H1 (cell line): ENCODE results near the gene RREB1. TPM values are rescaled to one million over a fixed set of nuclear protein-coding genes. Genes with fewer than 3 reads are reported as not detected.

Source experiments
- JUN ChIP-seq: IDR thresholded peaks from 2 replicates; pipeline ENCODE4 v1.6.1; 2011; ENCODE audit warnings: low read depth, mild to moderate bottlenecking, improper control_type of control experiment, low read length
- JUND ChIP-seq: IDR thresholded peaks from 2 replicates; pipeline ENCODE4 v1.6.1; 2011; ENCODE audit warnings: mild to moderate bottlenecking, improper control_type of control experiment, low read length
- KDM4A ChIP-seq: IDR thresholded peaks from one replicate; pipeline ENCODE4 v1.7.1; 2012; ENCODE audit warnings: low read depth, mild to moderate bottlenecking, moderate library complexity, low read length, inconsistent platforms; ENCODE audit not compliant: severe bottlenecking
- NRF1 ChIP-seq: IDR thresholded peaks from 2 replicates; pipeline ENCODE4 v1.6.1; 2011; ENCODE audit warnings: mild to moderate bottlenecking, low read depth, low read length, improper control_type of control experiment
- RBBP5 ChIP-seq: IDR thresholded peaks from 2 replicates; pipeline ENCODE4 v1.7.1; 2012; ENCODE audit warnings: low read depth, mild to moderate bottlenecking, inconsistent platforms, low read length, moderate library complexity, borderline replicate concordance
- SIRT6 ChIP-seq: IDR thresholded peaks from one replicate; pipeline ENCODE4 v1.7.1; 2012; ENCODE audit warnings: low read length, inconsistent platforms
- SP1 ChIP-seq: IDR thresholded peaks from 2 replicates; pipeline ENCODE4 v1.6.1; 2011; ENCODE audit warnings: low read depth, low read length
- TBP ChIP-seq: IDR thresholded peaks from 2 replicates; pipeline ENCODE4 v1.6.1; 2011; ENCODE audit warnings: low read depth, low read length, improper control_type of control experiment
- polyA plus RNA-seq, 7 experiments: library from polyadenylated mRNA; depleted of rRNA in 3 of 7; stranded (reverse) in 5 of 7; unstranded in 2 of 7; fragments of >200 nt in 5 of 7; fragments of 200-250 nt in 2 of 7; gene quantifications; 1 replicate in 5 of 7; 2 replicates in 1 of 7; 4 replicates in 1 of 7; pipeline versions ENCODE4 v1.2.1 to v1.2.3, GENCODE V29; 2011 to 2013; ENCODE audit warnings: missing spikeins in 2 of 7, mixed read lengths in 2 of 7
- total RNA-seq: library from RNA; stranded (reverse); fragmentation: NEBNext Ultra II Directional; extraction: Animal tissue kit (Norgen Biotek cat#: 25700); gene quantifications from 2 replicates; pipeline ENCODE4 v1.2.1, GENCODE V29; 2021
- TF ChIP-seq, protein P1 (sequence below): fragments of 300-600 bp; sonication (generic); IDR thresholded peaks from 2 replicates; pipeline ENCODE4 v1.7.1; 2012; ENCODE audit warnings: low read length, moderate library complexity, mild to moderate bottlenecking, inconsistent platforms; ENCODE audit not compliant: insufficient replicate concordance
- TF ChIP-seq, protein P2 (sequence below), 3 experiments: IDR thresholded peaks; 1 replicate in 2 of 3; 2 replicates in 1 of 3; pipeline versions ENCODE4 v1.5.1 to v1.6.1; 2011; ENCODE audit warnings: low read length in 3 of 3, mild to moderate bottlenecking in 3 of 3, inconsistent platforms in 2 of 3, low read depth in 1 of 3, moderate library complexity in 1 of 3; ENCODE audit not compliant: insufficient read depth in 1 of 3; ENCODE audit errors: control extremely low read depth in 1 of 3

The RREB1 gene
- total and polyA plus RNA-seq, 2 of the 8 experiments (the other 6 are each of a cell fraction or from before 2014, with no cell fraction given): 3.9 to 34.7 TPM

DNA sequence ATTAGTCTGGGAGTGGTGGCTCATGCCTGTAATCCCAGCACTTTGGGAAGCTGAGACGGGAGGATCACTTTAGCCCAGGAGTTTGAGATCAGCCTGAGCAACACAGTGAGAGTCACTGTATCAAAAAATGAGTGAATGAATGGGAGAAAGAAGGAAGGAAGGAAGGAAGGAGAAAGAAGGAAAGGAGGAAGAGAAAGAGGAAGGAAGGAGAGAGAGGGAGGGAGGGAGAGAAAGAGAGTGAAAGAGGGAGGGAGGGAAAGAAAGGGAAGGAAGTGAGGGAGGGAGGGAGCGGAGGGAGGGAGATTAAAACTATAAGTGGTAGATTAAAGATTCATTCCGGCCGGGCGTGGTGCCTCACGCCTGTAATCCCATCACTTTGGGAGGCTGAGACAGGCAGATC, 28.9 kb upstream of the RREB1 start (continued):
- TF ChIP-seq, protein P1, sequence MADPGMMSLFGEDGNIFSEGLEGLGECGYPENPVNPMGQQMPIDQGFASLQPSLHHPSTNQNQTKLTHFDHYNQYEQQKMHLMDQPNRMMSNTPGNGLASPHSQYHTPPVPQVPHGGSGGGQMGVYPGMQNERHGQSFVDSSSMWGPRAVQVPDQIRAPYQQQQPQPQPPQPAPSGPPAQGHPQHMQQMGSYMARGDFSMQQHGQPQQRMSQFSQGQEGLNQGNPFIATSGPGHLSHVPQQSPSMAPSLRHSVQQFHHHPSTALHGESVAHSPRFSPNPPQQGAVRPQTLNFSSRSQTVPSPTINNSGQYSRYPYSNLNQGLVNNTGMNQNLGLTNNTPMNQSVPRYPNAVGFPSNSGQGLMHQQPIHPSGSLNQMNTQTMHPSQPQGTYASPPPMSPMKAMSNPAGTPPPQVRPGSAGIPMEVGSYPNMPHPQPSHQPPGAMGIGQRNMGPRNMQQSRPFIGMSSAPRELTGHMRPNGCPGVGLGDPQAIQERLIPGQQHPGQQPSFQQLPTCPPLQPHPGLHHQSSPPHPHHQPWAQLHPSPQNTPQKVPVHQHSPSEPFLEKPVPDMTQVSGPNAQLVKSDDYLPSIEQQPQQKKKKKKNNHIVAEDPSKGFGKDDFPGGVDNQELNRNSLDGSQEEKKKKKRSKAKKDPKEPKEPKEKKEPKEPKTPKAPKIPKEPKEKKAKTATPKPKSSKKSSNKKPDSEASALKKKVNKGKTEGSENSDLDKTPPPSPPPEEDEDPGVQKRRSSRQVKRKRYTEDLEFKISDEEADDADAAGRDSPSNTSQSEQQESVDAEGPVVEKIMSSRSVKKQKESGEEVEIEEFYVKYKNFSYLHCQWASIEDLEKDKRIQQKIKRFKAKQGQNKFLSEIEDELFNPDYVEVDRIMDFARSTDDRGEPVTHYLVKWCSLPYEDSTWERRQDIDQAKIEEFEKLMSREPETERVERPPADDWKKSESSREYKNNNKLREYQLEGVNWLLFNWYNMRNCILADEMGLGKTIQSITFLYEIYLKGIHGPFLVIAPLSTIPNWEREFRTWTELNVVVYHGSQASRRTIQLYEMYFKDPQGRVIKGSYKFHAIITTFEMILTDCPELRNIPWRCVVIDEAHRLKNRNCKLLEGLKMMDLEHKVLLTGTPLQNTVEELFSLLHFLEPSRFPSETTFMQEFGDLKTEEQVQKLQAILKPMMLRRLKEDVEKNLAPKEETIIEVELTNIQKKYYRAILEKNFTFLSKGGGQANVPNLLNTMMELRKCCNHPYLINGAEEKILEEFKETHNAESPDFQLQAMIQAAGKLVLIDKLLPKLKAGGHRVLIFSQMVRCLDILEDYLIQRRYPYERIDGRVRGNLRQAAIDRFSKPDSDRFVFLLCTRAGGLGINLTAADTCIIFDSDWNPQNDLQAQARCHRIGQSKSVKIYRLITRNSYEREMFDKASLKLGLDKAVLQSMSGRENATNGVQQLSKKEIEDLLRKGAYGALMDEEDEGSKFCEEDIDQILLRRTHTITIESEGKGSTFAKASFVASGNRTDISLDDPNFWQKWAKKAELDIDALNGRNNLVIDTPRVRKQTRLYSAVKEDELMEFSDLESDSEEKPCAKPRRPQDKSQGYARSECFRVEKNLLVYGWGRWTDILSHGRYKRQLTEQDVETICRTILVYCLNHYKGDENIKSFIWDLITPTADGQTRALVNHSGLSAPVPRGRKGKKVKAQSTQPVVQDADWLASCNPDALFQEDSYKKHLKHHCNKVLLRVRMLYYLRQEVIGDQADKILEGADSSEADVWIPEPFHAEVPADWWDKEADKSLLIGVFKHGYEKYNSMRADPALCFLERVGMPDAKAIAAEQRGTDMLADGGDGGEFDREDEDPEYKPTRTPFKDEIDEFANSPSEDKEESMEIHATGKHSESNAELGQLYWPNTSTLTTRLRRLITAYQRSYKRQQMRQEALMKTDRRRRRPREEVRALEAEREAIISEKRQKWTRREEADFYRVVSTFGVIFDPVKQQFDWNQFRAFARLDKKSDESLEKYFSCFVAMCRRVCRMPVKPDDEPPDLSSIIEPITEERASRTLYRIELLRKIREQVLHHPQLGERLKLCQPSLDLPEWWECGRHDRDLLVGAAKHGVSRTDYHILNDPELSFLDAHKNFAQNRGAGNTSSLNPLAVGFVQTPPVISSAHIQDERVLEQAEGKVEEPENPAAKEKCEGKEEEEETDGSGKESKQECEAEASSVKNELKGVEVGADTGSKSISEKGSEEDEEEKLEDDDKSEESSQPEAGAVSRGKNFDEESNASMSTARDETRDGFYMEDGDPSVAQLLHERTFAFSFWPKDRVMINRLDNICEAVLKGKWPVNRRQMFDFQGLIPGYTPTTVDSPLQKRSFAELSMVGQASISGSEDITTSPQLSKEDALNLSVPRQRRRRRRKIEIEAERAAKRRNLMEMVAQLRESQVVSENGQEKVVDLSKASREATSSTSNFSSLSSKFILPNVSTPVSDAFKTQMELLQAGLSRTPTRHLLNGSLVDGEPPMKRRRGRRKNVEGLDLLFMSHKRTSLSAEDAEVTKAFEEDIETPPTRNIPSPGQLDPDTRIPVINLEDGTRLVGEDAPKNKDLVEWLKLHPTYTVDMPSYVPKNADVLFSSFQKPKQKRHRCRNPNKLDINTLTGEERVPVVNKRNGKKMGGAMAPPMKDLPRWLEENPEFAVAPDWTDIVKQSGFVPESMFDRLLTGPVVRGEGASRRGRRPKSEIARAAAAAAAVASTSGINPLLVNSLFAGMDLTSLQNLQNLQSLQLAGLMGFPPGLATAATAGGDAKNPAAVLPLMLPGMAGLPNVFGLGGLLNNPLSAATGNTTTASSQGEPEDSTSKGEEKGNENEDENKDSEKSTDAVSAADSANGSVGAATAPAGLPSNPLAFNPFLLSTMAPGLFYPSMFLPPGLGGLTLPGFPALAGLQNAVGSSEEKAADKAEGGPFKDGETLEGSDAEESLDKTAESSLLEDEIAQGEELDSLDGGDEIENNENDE: no peak
- no peak for TF ChIP-seq SP1
- no peak for TF ChIP-seq NRF1
- no peak for TF ChIP-seq JUND
- TF ChIP-seq JUN: no peak
- no peak for TF ChIP-seq KDM4A
- no peak for TF ChIP-seq RBBP5
- TF ChIP-seq TBP: no peak
- TF ChIP-seq SIRT6: no peak
- TF ChIP-seq, protein P2, sequence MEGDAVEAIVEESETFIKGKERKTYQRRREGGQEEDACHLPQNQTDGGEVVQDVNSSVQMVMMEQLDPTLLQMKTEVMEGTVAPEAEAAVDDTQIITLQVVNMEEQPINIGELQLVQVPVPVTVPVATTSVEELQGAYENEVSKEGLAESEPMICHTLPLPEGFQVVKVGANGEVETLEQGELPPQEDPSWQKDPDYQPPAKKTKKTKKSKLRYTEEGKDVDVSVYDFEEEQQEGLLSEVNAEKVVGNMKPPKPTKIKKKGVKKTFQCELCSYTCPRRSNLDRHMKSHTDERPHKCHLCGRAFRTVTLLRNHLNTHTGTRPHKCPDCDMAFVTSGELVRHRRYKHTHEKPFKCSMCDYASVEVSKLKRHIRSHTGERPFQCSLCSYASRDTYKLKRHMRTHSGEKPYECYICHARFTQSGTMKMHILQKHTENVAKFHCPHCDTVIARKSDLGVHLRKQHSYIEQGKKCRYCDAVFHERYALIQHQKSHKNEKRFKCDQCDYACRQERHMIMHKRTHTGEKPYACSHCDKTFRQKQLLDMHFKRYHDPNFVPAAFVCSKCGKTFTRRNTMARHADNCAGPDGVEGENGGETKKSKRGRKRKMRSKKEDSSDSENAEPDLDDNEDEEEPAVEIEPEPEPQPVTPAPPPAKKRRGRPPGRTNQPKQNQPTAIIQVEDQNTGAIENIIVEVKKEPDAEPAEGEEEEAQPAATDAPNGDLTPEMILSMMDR (IDR thresholded peaks at IDR 0.05; ENCODE audit: control extremely low read depth in 1 of 3, insufficient read depth in 1 of 3, low read depth in 1 of 3, low read length in 3 of 3): no peak
